IMR-90 (cell line): ENCODE measurements around the gene RPS3.

Experiments
- CTCF ChIP-seq: conservative IDR thresholded peaks from 2 replicates; pipeline ENCODE4 v1.5.1; 2012; ENCODE audit warnings: mild to moderate bottlenecking, low read depth, low read length, improper control_type of control experiment
- POLR2A ChIP-seq: IDR thresholded peaks from 2 replicates; pipeline ENCODE4 v1.6.1; 2012; ENCODE audit warnings: mild to moderate bottlenecking, low read depth, low read length
- RCOR1 ChIP-seq: IDR thresholded peaks from 2 replicates; pipeline ENCODE4 v1.6.1; 2012; ENCODE audit warnings: mild to moderate bottlenecking, low read length, improper control_type of control experiment; ENCODE audit not compliant: insufficient replicate concordance

- TF ChIP-seq RCOR1 (no peak), POLR2A (no peak), CTCF (no peak)
Measured at GRCh38 chr11:75427181-75427580, 27.9 kb downstream of the RPS3 start.
